Endothelial cell of umbilical vein (primary cell): ENCODE data around the gene HAPLN2. TPM values are rescaled to one million over a fixed set of nuclear protein-coding genes. Genes with fewer than 3 reads are reported as not detected.

Source experiments
- BruUV-seq: library from RNA; stranded (reverse); fragments of 400-500 nt; replicated peaks from 2 replicates; lab custom pipeline; 2021; lab: Mats Ljungman, UMichigan
- CTCF ChIA-PET: fragments of 300-600, 350-600 bp; sonication (Branson Sonifier 250); formaldehyde crosslinking; loops from one replicate; lab custom pipeline; 2021; ENCODE audit warnings: antibody characterized with exemption, inconsistent platforms; lab: Charles Lee
- POLR2A ChIA-PET: fragments of 300-600, 350-600 bp; sonication (Branson Sonifier 250); formaldehyde crosslinking; loops from one replicate; lab custom pipeline; 2021; ENCODE audit warnings: antibody characterized with exemption, inconsistent platforms; lab: Charles Lee
- DNase-seq: peaks from one replicate; pipeline ENCODE4 v3.0.0-alpha.2; 2011; ENCODE audit warnings: low read depth, low spot score
- FAIRE-seq: peaks from 2 replicates; lab custom pipeline; 2011; peaks lifted over from hg19 to GRCh38; lab: Jason Lieb, UNC
- H2AFZ ChIP-seq: 2 replicates; pipeline ENCODE4 v1.6.0; 2012; ENCODE audit warnings: low read depth, low read length, control low read depth, inconsistent platforms
- H3K27ac ChIP-seq: 2 replicates; pipeline ENCODE4 v1.5.1; 2011; ENCODE audit warnings: low read depth, mild to moderate bottlenecking, control low read depth, low read length, moderate library complexity; ENCODE audit not compliant: insufficient read depth
- H3K27me3 ChIP-seq, 2 experiments: 2 replicates each; pipeline versions ENCODE4 v1.6.0 to v1.6.1; 2011; ENCODE audit warnings: low read length in 2 of 2, mixed read lengths in 1 of 2; ENCODE audit not compliant: control insufficient read depth in 2 of 2, insufficient read depth in 2 of 2
- H3K36me3 ChIP-seq, 2 experiments: 2 replicates in 1 of 2; 3 replicates in 1 of 2; pipeline ENCODE4 v1.5.1; 2011; ENCODE audit warnings: low read length in 2 of 2, mild to moderate bottlenecking in 1 of 2, moderate library complexity in 1 of 2; ENCODE audit not compliant: control insufficient read depth in 2 of 2, insufficient read depth in 2 of 2; ENCODE audit errors: extremely low read depth in 1 of 2
- H3K4me1 ChIP-seq: 3 replicates; pipeline ENCODE4 v1.5.1; 2011; ENCODE audit warnings: mild to moderate bottlenecking, low read length; ENCODE audit not compliant: control insufficient read depth, insufficient read depth; ENCODE audit errors: extremely low read depth
- H3K4me2 ChIP-seq: 2 replicates; pipeline ENCODE4 v1.6.1; 2011; ENCODE audit warnings: low read length, control low read depth, mixed read lengths; ENCODE audit not compliant: insufficient read depth
- H3K4me3 ChIP-seq, 3 experiments: fragments of 200-600 bp in 1 of 3; sonication (generic), shearing (Covaris generic) in 1 of 3; replicated peaks in 1 of 3; 2 replicates each; pipeline ENCODE4 v1.5.1; 2011 to 2016; ENCODE audit warnings: control low read depth in 3 of 3, low read length in 3 of 3, mild to moderate bottlenecking in 2 of 3, inconsistent platforms in 1 of 3, low read depth in 1 of 3, moderate library complexity in 1 of 3; ENCODE audit not compliant: insufficient read depth in 1 of 3
- H3K79me2 ChIP-seq: 2 replicates; pipeline ENCODE4 v1.6.0; 2012; ENCODE audit warnings: low read length, inconsistent platforms; ENCODE audit not compliant: control insufficient read depth, insufficient read depth
- H3K9ac ChIP-seq: replicated peaks from 2 replicates; pipeline ENCODE3; 2011; ENCODE audit warnings: low read length, control low read depth; ENCODE audit not compliant: insufficient read depth; ENCODE audit errors: extremely low read depth
- H3K9me1 ChIP-seq: replicated peaks from 3 replicates; pipeline ENCODE4 v1.6.0; 2011; ENCODE audit warnings: mild to moderate bottlenecking, low read length; ENCODE audit not compliant: control insufficient read depth, insufficient read depth; ENCODE audit errors: extremely low read depth
- H3K9me3 ChIP-seq: replicated peaks from 2 replicates; pipeline ENCODE4 v1.5.1; 2012; ENCODE audit warnings: low read length, inconsistent platforms; ENCODE audit not compliant: control insufficient read depth, insufficient read depth
- H4K20me1 ChIP-seq: replicated peaks from 2 replicates; pipeline ENCODE3; 2011; ENCODE audit warnings: mild to moderate bottlenecking, low read length; ENCODE audit not compliant: control insufficient read depth, insufficient read depth; ENCODE audit errors: extremely low read depth
- EZH2 ChIP-seq: IDR thresholded peaks from 2 replicates; pipeline ENCODE4 v1.6.1; 2012; ENCODE audit warnings: borderline replicate concordance, low read depth, mild to moderate bottlenecking, moderate library complexity, low read length, inconsistent platforms; ENCODE audit not compliant: severe bottlenecking
- FOS ChIP-seq: IDR thresholded peaks from 2 replicates; pipeline ENCODE4 v1.6.1; 2011; ENCODE audit warnings: mild to moderate bottlenecking, low read length, moderate library complexity, borderline replicate concordance; ENCODE audit not compliant: insufficient read depth
- GATA2 ChIP-seq: IDR thresholded peaks from 2 replicates; pipeline ENCODE4 v1.7.0; 2011; ENCODE audit warnings: low read depth, mild to moderate bottlenecking, moderate library complexity, mixed read lengths, low read length; ENCODE audit not compliant: insufficient read length, insufficient read depth
- JUN ChIP-seq: IDR thresholded peaks from 2 replicates; pipeline ENCODE4 v1.6.1; 2011; ENCODE audit warnings: borderline replicate concordance, low read depth; ENCODE audit not compliant: insufficient read length, insufficient read depth
- MYC ChIP-seq: IDR thresholded peaks from one replicate; pipeline ENCODE4 v1.6.1; 2011; ENCODE audit warnings: mild to moderate bottlenecking, low read depth, low read length
- POLR2A ChIP-seq: IDR thresholded peaks from 2 replicates; pipeline ENCODE4 v1.6.1; 2012; ENCODE audit warnings: low read depth, mild to moderate bottlenecking, control low read depth, low read length
- POLR2AphosphoS5 ChIP-seq: IDR thresholded peaks from 2 replicates; pipeline ENCODE4 v1.6.1; 2012; ENCODE audit warnings: low read depth, mild to moderate bottlenecking, control low read depth, low read length, moderate library complexity; ENCODE audit not compliant: insufficient read depth
- dilution Hi-C: fragments of 300-500 bp; cut with MboI; formaldehyde crosslinking; loops from one replicate; pipeline ENCODE4 v1.15.0; 2019; ENCODE audit warnings: low sequenced_read_pairs; ENCODE audit not compliant: extremely low pct_ligation_motif_present
- intact Hi-C: fragments of 100-400 bp; cut with micrococcal nuclease; formaldehyde crosslinking; loops from one replicate; pipeline ENCODE4 v1.10.0; 2022
- polyA plus RNA-seq, 4 experiments: library from polyadenylated mRNA; depleted of rRNA in 3 of 4; stranded (reverse) in 3 of 4; unstranded in 1 of 4; fragments of >200 nt; gene quantifications; 2 replicates each; pipeline versions ENCODE4 v1.2.1 to v1.2.3, GENCODE V29; 2011 to 2012; ENCODE audit warnings: missing spikeins in 1 of 4
- total RNA-seq: library from RNA; stranded (reverse); gene quantifications from 2 replicates; pipeline ENCODE4 v1.2.3, GENCODE V29; 2021
- TF ChIP-seq, protein P1 (sequence below), 2 donors: IDR thresholded peaks; 1 replicate in 1 of 2; 2 replicates in 1 of 2; pipeline ENCODE4 v1.5.1; 2011; ENCODE audit warnings: low read length in 2 of 2, mild to moderate bottlenecking in 2 of 2, moderate library complexity in 2 of 2, control low read depth in 1 of 2, inconsistent platforms in 1 of 2, low read depth in 1 of 2; ENCODE audit not compliant: insufficient read depth in 1 of 2; ENCODE audit errors: extremely low read depth in 1 of 2
- TF ChIP-seq, protein P2 (sequence below): IDR thresholded peaks from 2 replicates; pipeline ENCODE4 v1.6.1; 2011; ENCODE audit not compliant: insufficient read depth, insufficient read length

The HAPLN2 gene
- total and polyA plus RNA-seq, 2 donors (not counting 3 experiments of a cell fraction or from before 2014, with no cell fraction given) = not detected

GRCh38 chr1:156663178-156663577 is 44.0 kb downstream of the HAPLN2 start:
- Histone ChIP-seq H2AFZ (no peak overlapping the region), H3K4me2 (no peak overlapping the region), H3K4me1 (peaks cover 56% of the 10 kb centered on the region), H3K4me3 (no peak overlapping the region), H3K9me3 (no peaks in the 10 kb centered on the region), H3K79me2 (no peaks in the 10 kb centered on the region), H3K27me3 (no peaks in the 10 kb centered on the region), H3K27ac (peak overlapping the region; percentile 85), H3K9ac (no peak overlapping the region), H4K20me1 (no peaks in the 10 kb centered on the region), H3K9me1 (no peaks in the 10 kb centered on the region), H3K36me3 (no peaks in the 10 kb centered on the region)
- FAIRE-seq = peak; percentile 70
- intact Hi-C loops = no loop called here
- ChIA-PET POLR2A (interaction anchor here (4.5 kb wide), 1 partner anchor 13 kb away, joined by 32 read pairs; the partner anchor contains the start of gene NES), CTCF (interaction anchor here (4.0 kb wide), 1 partner anchor 63 kb away, joined by 31 read pairs; no protein-coding TSS in a partner anchor)
- BruUV-seq = no TSS peak
- no peak for TF ChIP-seq GATA2
- TF ChIP-seq, protein P1, sequence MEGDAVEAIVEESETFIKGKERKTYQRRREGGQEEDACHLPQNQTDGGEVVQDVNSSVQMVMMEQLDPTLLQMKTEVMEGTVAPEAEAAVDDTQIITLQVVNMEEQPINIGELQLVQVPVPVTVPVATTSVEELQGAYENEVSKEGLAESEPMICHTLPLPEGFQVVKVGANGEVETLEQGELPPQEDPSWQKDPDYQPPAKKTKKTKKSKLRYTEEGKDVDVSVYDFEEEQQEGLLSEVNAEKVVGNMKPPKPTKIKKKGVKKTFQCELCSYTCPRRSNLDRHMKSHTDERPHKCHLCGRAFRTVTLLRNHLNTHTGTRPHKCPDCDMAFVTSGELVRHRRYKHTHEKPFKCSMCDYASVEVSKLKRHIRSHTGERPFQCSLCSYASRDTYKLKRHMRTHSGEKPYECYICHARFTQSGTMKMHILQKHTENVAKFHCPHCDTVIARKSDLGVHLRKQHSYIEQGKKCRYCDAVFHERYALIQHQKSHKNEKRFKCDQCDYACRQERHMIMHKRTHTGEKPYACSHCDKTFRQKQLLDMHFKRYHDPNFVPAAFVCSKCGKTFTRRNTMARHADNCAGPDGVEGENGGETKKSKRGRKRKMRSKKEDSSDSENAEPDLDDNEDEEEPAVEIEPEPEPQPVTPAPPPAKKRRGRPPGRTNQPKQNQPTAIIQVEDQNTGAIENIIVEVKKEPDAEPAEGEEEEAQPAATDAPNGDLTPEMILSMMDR (IDR thresholded peaks at IDR 0.05; ENCODE audit: extremely low read depth in 1 of 2, insufficient read depth in 1 of 2, low read depth in 1 of 2, low read length in 2 of 2) = no peak
- no peak for TF ChIP-seq POLR2A
- dilution Hi-C loops = no loop called here
- DNase-seq = peak; percentile 39

- H3K9me1 ChIP-seq = no peaks in the 10 kb centered on the region
- no peaks in the 10 kb centered on the region for H3K36me3 ChIP-seq
- no TSS peak for BruUV-seq
- H3K27ac ChIP-seq = peak overlapping the region; percentile 26
- intact Hi-C loops = no loop called here
- POLR2A ChIA-PET = interaction anchor here (1.1 to 1.6 kb wide), 2 partner anchors 12 to 64 kb away, joined by 3 to 9 read pairs; partner anchors contain the start of genes ISG20L2 and METTL25B
- DNase-seq (no peak), FAIRE-seq (no peak)
- H3K79me2 ChIP-seq = no peaks in the 10 kb centered on the region
- H3K4me1 ChIP-seq = peaks cover 55% of the 10 kb centered on the region
- CTCF ChIA-PET = interaction anchor here (1.0 to 4.8 kb wide), 5 partner anchors 12 to 264 kb away, joined by 3 to 59 read pairs (median 4); partner anchors contain the start of gene NES
- peak overlapping the region; percentile 9 for H3K4me2 ChIP-seq
- no peak overlapping the region for H3K4me3 ChIP-seq
- H3K9me3 ChIP-seq = no peaks in the 10 kb centered on the region
- no peaks in the 10 kb centered on the region for H3K27me3 ChIP-seq
- TF ChIP-seq FOS (no peak), EZH2 (no peak), POLR2A (no peak), MYC (no peak), POLR2AphosphoS5 (no peak), JUN (no peak), GATA2 (no peak)
- TF ChIP-seq, protein P1 (IDR thresholded peaks at IDR 0.05; ENCODE audit: extremely low read depth in 1 of 2, insufficient read depth in 1 of 2, low read depth in 1 of 2, low read length in 2 of 2) = no peak
- TF ChIP-seq, protein P2, sequence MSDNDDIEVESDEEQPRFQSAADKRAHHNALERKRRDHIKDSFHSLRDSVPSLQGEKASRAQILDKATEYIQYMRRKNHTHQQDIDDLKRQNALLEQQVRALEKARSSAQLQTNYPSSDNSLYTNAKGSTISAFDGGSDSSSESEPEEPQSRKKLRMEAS = no peak
- dilution Hi-C loops = no loop called here
- H3K9ac ChIP-seq = no peak overlapping the region
- H2AFZ ChIP-seq = peak overlapping the region; percentile 49
- H4K20me1 ChIP-seq = no peaks in the 10 kb centered on the region
These were observed 45.0 kb downstream of the HAPLN2 start for GRCh38 chr1:156664046-156664766.
